H1 (cell line): Measurements from ENCODE around the gene PTP4A1. TPM values are rescaled to one million over a fixed set of nuclear protein-coding genes. Genes with fewer than 3 reads are reported as not detected.

ENCODE experiments used
- CTCF ChIA-PET: fragments of 300-600 bp; sonication (Branson Sonifier 250); formaldehyde crosslinking; loops from one replicate; lab custom pipeline; 2021; ENCODE audit not compliant: partially characterized antibody; lab: Charles Lee
- POLR2A ChIA-PET: fragments of 300-600 bp; sonication (Branson Sonifier 250); formaldehyde crosslinking; loops from one replicate; lab custom pipeline; 2021; ENCODE audit warnings: inconsistent platforms; ENCODE audit not compliant: partially characterized antibody; lab: Charles Lee
- DNase-seq, 2 experiments: peaks; one replicate each; pipeline versions ENCODE4 v3.0.0 to v3.0.0-alpha.2; 2010 to 2022; ENCODE audit warnings: low spot score in 2 of 2, low read depth in 1 of 2, mixed read lengths in 1 of 2
- FAIRE-seq: peaks from 2 replicates; lab custom pipeline; 2011; peaks lifted over from hg19 to GRCh38; lab: Jason Lieb, UNC
- H2AFZ ChIP-seq: 2 replicates; pipeline ENCODE4 v1.8.1; 2012; ENCODE audit warnings: low read length, inconsistent platforms
- H2AK5ac ChIP-seq: 2 replicates; pipeline ENCODE4 v1.6.1; 2013; ENCODE audit warnings: low read depth, low read length
- H2BK120ac ChIP-seq: replicated peaks from 2 replicates; pipeline ENCODE3; 2013; ENCODE audit warnings: low read depth, low read length, inconsistent platforms
- H2BK12ac ChIP-seq: 2 replicates; pipeline ENCODE4 v1.6.1; 2013; ENCODE audit warnings: low read depth, low read length
- H2BK15ac ChIP-seq: 2 replicates; pipeline ENCODE4 v1.6.1; 2013; ENCODE audit warnings: low read length
- H2BK20ac ChIP-seq: 2 replicates; pipeline ENCODE4 v1.6.1; 2013; ENCODE audit warnings: low read length
- H2BK5ac ChIP-seq: 2 replicates; pipeline ENCODE4 v1.6.1; 2013; ENCODE audit warnings: low read depth, low read length
- H3K14ac ChIP-seq: 2 replicates; pipeline ENCODE4 v1.6.1; 2013; ENCODE audit warnings: inconsistent platforms; ENCODE audit not compliant: insufficient read length
- H3K18ac ChIP-seq: 2 replicates; pipeline ENCODE4 v1.6.1; 2013; ENCODE audit warnings: low read length; ENCODE audit errors: extremely low read depth
- H3K23ac ChIP-seq: 2 replicates; pipeline ENCODE4 v1.6.1; 2013; ENCODE audit warnings: inconsistent platforms; ENCODE audit not compliant: insufficient read length
- H3K23me2 ChIP-seq: 2 replicates; pipeline ENCODE4 v1.6.1; 2013; ENCODE audit warnings: low read depth, low read length
- H3K27ac ChIP-seq: 2 replicates; pipeline ENCODE4 v1.6.1; 2011; ENCODE audit warnings: low read depth, low read length, inconsistent platforms
- H3K27me3 ChIP-seq, 4 experiments: replicated peaks in 1 of 4; 1 replicate in 1 of 4; 2 replicates in 3 of 4; pipeline versions ENCODE4 v1.6.1 to v1.8.1; 2011 to 2013; ENCODE audit warnings: low read length in 3 of 4, mild to moderate bottlenecking in 3 of 4, inconsistent platforms in 2 of 4, mixed read lengths in 2 of 4, moderate library complexity in 1 of 4; ENCODE audit not compliant: control insufficient read depth in 3 of 4, insufficient read depth in 3 of 4; ENCODE audit errors: extremely low read depth in 1 of 4
- H3K36me3 ChIP-seq, 4 experiments: 2 replicates each; pipeline versions ENCODE4 v1.6.1 to v1.8.1; 2011 to 2013; ENCODE audit warnings: mild to moderate bottlenecking in 4 of 4, low read length in 3 of 4, moderate library complexity in 2 of 4, control low read depth in 1 of 4, inconsistent platforms in 1 of 4; ENCODE audit not compliant: insufficient read depth in 4 of 4, control insufficient read depth in 2 of 4
- H3K4ac ChIP-seq: replicated peaks from 2 replicates; pipeline ENCODE3; 2013; ENCODE audit warnings: low read length, low read depth, mixed read lengths, inconsistent platforms; ENCODE audit not compliant: insufficient read length
- H3K4me1 ChIP-seq, 4 experiments: replicated peaks in 1 of 4; 1 replicate in 1 of 4; 2 replicates in 3 of 4; pipeline versions ENCODE4 v1.6.1 to v1.8.1; 2011 to 2013; ENCODE audit warnings: low read length in 3 of 4, inconsistent platforms in 2 of 4, mixed read lengths in 1 of 4; ENCODE audit not compliant: insufficient read depth in 4 of 4, control insufficient read depth in 3 of 4
- H3K4me2 ChIP-seq, 2 experiments: 2 replicates each; pipeline versions ENCODE4 v1.6.1 to v1.8.1; 2011 to 2013; ENCODE audit warnings: low read depth in 2 of 2, low read length in 2 of 2, control low read depth in 1 of 2, inconsistent platforms in 1 of 2, mild to moderate bottlenecking in 1 of 2; ENCODE audit not compliant: insufficient read depth in 1 of 2
- H3K4me3 ChIP-seq, 4 experiments: fragments of 200-600, 300-600 bp in 1 of 4; sonication (generic), shearing (Covaris generic), sonication (Bioruptor Twin) in 1 of 4; 2 replicates each; pipeline versions ENCODE4 v1.5.1 to v1.8.1; 2011 to 2016; ENCODE audit warnings: low read length in 4 of 4, low read depth in 3 of 4, control low read depth in 2 of 4, inconsistent platforms in 2 of 4, mild to moderate bottlenecking in 2 of 4, mixed read lengths in 1 of 4, moderate library complexity in 1 of 4; ENCODE audit not compliant: insufficient read depth in 2 of 4; ENCODE audit errors: extremely low read depth in 1 of 4
- H3K56ac ChIP-seq: replicated peaks from 2 replicates; pipeline ENCODE3; 2013; ENCODE audit warnings: low read depth, mild to moderate bottlenecking, mixed read lengths, low read length, inconsistent platforms; ENCODE audit not compliant: insufficient read length
- H3K79me1 ChIP-seq: 2 replicates; pipeline ENCODE4 v1.6.1; 2013; ENCODE audit warnings: low read depth, low read length, control low read depth
- H3K79me2 ChIP-seq, 2 experiments: 2 replicates each; pipeline versions ENCODE4 v1.6.1 to v1.8.1; 2012 to 2013; ENCODE audit warnings: low read length in 2 of 2, mild to moderate bottlenecking in 2 of 2, inconsistent platforms in 1 of 2; ENCODE audit not compliant: insufficient read depth in 2 of 2, control insufficient read depth in 1 of 2
- H3K9ac ChIP-seq, 4 experiments: replicated peaks in 1 of 4; 1 replicate in 1 of 4; 2 replicates in 3 of 4; pipeline versions ENCODE4 v1.6.1 to v1.8.1; 2011 to 2013; ENCODE audit warnings: low read depth in 3 of 4, low read length in 3 of 4, control low read depth in 2 of 4, mild to moderate bottlenecking in 2 of 4, moderate library complexity in 2 of 4, inconsistent platforms in 1 of 4; ENCODE audit errors: extremely low read depth in 1 of 4
- H3K9me3 ChIP-seq, 2 experiments: 2 replicates each; pipeline versions ENCODE4 v1.6.1 to v1.8.1; 2012 to 2013; ENCODE audit warnings: mild to moderate bottlenecking in 2 of 2, moderate library complexity in 2 of 2, control low read depth in 1 of 2, inconsistent platforms in 1 of 2, low read depth in 1 of 2, low read length in 1 of 2, mixed read lengths in 1 of 2; ENCODE audit not compliant: insufficient read depth in 2 of 2
- H4K20me1 ChIP-seq, 2 experiments: replicated peaks in 1 of 2; 2 replicates each; pipeline versions ENCODE3 to v1.8.1; 2011 to 2013; ENCODE audit warnings: inconsistent platforms in 2 of 2, low read length in 2 of 2, mild to moderate bottlenecking in 1 of 2; ENCODE audit not compliant: insufficient read depth in 2 of 2, control insufficient read depth in 1 of 2
- H4K5ac ChIP-seq: 2 replicates; pipeline ENCODE4 v1.6.1; 2013; ENCODE audit warnings: low read length, low read depth, mixed read lengths, inconsistent platforms; ENCODE audit not compliant: insufficient read length
- H4K8ac ChIP-seq: 2 replicates; pipeline ENCODE4 v1.8.0; 2013; ENCODE audit warnings: mild to moderate bottlenecking, moderate library complexity, low read length, inconsistent platforms; ENCODE audit not compliant: insufficient read depth; ENCODE audit errors: extremely low read depth
- H4K91ac ChIP-seq: replicated peaks from 2 replicates; pipeline ENCODE3; 2013; ENCODE audit warnings: low read length, mixed read lengths, inconsistent platforms; ENCODE audit not compliant: insufficient read length
- SIN3A ChIP-seq, 2 experiments: IDR thresholded peaks in 1 of 2; conservative IDR thresholded peaks in 1 of 2; 2 replicates each; pipeline ENCODE4 v1.6.1; 2011 to 2012; ENCODE audit warnings: low read length in 2 of 2, improper control_type of control experiment in 1 of 2, low read depth in 1 of 2, mild to moderate bottlenecking in 1 of 2
- polyA plus RNA-seq, 7 experiments: library from polyadenylated mRNA; depleted of rRNA in 3 of 7; stranded (reverse) in 5 of 7; unstranded in 2 of 7; fragments of >200 nt in 5 of 7; fragments of 200-250 nt in 2 of 7; gene quantifications; 1 replicate in 5 of 7; 2 replicates in 1 of 7; 4 replicates in 1 of 7; pipeline versions ENCODE4 v1.2.1 to v1.2.3, GENCODE V29; 2011 to 2013; ENCODE audit warnings: missing spikeins in 2 of 7, mixed read lengths in 2 of 7
- total RNA-seq: library from RNA; stranded (reverse); fragmentation: NEBNext Ultra II Directional; extraction: Animal tissue kit (Norgen Biotek cat#: 25700); gene quantifications from 2 replicates; pipeline ENCODE4 v1.2.1, GENCODE V29; 2021

Gene PTP4A1
- total and polyA plus RNA-seq, 2 of the 8 experiments (the other 6 are each of a cell fraction or from before 2014, with no cell fraction given) = 21.1 to 76.3 TPM

- H3K4me2 ChIP-seq = no peak overlapping the region
- H3K4me1 ChIP-seq = no peaks in the 10 kb centered on the region
- H2AK5ac ChIP-seq = no peak overlapping the region
- H2AFZ ChIP-seq = no peak overlapping the region
- DNase-seq = no peak
- no peak overlapping the region for H2BK120ac ChIP-seq
- no peaks in the 10 kb centered on the region for H3K27me3 ChIP-seq
- H4K5ac ChIP-seq = no peak overlapping the region
- no peak overlapping the region for H3K4me3 ChIP-seq
- H4K8ac ChIP-seq = no peak overlapping the region
- H4K91ac ChIP-seq = no peak overlapping the region
- ChIA-PET CTCF (interaction anchor here (1.5 kb wide), 1 partner anchor 206 kb away, joined by 4 read pairs; no protein-coding TSS in a partner anchor), POLR2A (interaction anchor here (1.6 kb wide), 1 partner anchor 15 kb away, joined by 4 read pairs; no protein-coding TSS in a partner anchor)
- no peak overlapping the region for H3K56ac ChIP-seq
- no peak overlapping the region for H3K23ac ChIP-seq
- no peaks in the 10 kb centered on the region for H3K79me1 ChIP-seq
- no peaks in the 10 kb centered on the region for H4K20me1 ChIP-seq
- H3K9ac ChIP-seq = no peak overlapping the region
- H3K4ac ChIP-seq = no peak overlapping the region
- no peaks in the 10 kb centered on the region for H3K36me3 ChIP-seq
- H2BK15ac ChIP-seq = no peak overlapping the region
- FAIRE-seq = no peak
- no peak overlapping the region for H2BK12ac ChIP-seq
- no peaks in the 10 kb centered on the region for H3K23me2 ChIP-seq
- no peak overlapping the region for H2BK20ac ChIP-seq
- H3K18ac ChIP-seq = no peak overlapping the region
- no peaks in the 10 kb centered on the region for H3K79me2 ChIP-seq
- TF ChIP-seq SIN3A (conservative IDR thresholded peaks at IDR 0.05 in 1 of 2, IDR thresholded peaks at IDR 0.05 in 1 of 2; ENCODE audit: low read depth in 1 of 2, low read length in 2 of 2) = no peak
- no peak overlapping the region for H2BK5ac ChIP-seq
- H3K9me3 ChIP-seq = no peaks in the 10 kb centered on the region
- H3K14ac ChIP-seq = no peak overlapping the region
- H3K27ac ChIP-seq = no peak overlapping the region
Measured at GRCh38 chr6:63558278-63558677, 14.0 kb upstream of the PTP4A1 start.
